Heart left ventricle (tissue), 13 donors: ENCODE measurements around the gene SUMF1.

ENCODE experiments used
- CTCF ChIP-seq, 12 donors: fragments of 200-600 bp; sonication (generic) in 4 of 12; IDR thresholded peaks; one replicate each; pipeline versions ENCODE4 v1.5.0 to v1.8.0; 2018 to 2022; ENCODE audit warnings: antibody characterized with exemption in 12 of 12, mild to moderate bottlenecking in 5 of 12
- POLR2A ChIP-seq, 2 donors: fragments of 450-650 bp; IDR thresholded peaks; one replicate each; pipeline ENCODE4 v1.6.1; 2017; ENCODE audit warnings: antibody characterized with exemption in 2 of 2, mild to moderate bottlenecking in 2 of 2, moderate library complexity in 2 of 2
- donor health status: ischemic (EF 13 %, LVEDD 7.1; RV severe dilation, severe dysfunction).
- donor health status: DM: no; HTN: yes; CAD: no.
- donor health status: DM: no; HTN: no; CAD: no.
- donor health status: ischemic (EF 25% LVEDD 6.9; RV normal size, moderate dysfunction).
- donor health status: ischemic (EF 25% LVEDD 5.7; RV mildly dilated, moderate dysfunction).
- donor health status: ischemic (EF 35%, LVEDD 5.7; RV mildly dilated, moderate dysfunction).
- donor health status: nonischemic (EF 11% LVEDD 7.7; RV severe dilation, severe dysfunction).
- donor health status: DM: yes; HTN: yes; CAD: no.
- donor health status: PGD.
- donor health status: ischemic (EF 29% LVEDD 5.4; RV normal size, mild dysfunction).
- donor health status: nonischemic (EF 23%, LVEDD 6.1; RV moderate dilation, normal function).

- TF ChIP-seq CTCF (IDR thresholded peaks at IDR 0.05) (no peak), POLR2A (IDR thresholded peaks at IDR 0.05) (no peak)
Observed at GRCh38 chr3:4494895-4495264, 27.8 kb upstream of the SUMF1 start.
